Stimulated activated memory B cell treated with anti-CD40 and anti-IgM and Interleukin-4, amounts not matched to agents 10 μg/mL and 1 μg/mL and 100 μg/mL, for 72 hours (primary cell): Measurements from ENCODE around the gene GNPTAB.
A peak's percentile ranks its signal among the peaks of the same experiment; 100 is the strongest.

Experiments
- ATAC-seq: fragments of 150-1000 bp; cut with Tn5 transposase; 2 replicates; pipeline ENCODE4 v1.10.0; 2021
- H3K27ac Mint-ChIP-seq: one replicate; pipeline ENCODE4 v1.8.0; 2022; ENCODE audit warnings: mild to moderate bottlenecking, mixed read lengths
- H3K27me3 Mint-ChIP-seq: one replicate; pipeline ENCODE4 v1.8.0; 2022; ENCODE audit warnings: mixed read lengths
- H3K36me3 Mint-ChIP-seq: one replicate; pipeline ENCODE4 v1.8.0; 2022; ENCODE audit warnings: mixed read lengths
- H3K4me1 Mint-ChIP-seq: one replicate; pipeline ENCODE4 v1.8.0; 2022; ENCODE audit warnings: mixed read lengths
- H3K4me3 Mint-ChIP-seq: one replicate; pipeline ENCODE4 v1.8.0; 2022; ENCODE audit warnings: mild to moderate bottlenecking, moderate library complexity, mixed read lengths
- H3K9me3 Mint-ChIP-seq: one replicate; pipeline ENCODE4 v1.8.0; 2022; ENCODE audit warnings: mixed read lengths

Gene GNPTAB

GRCh38 chr12:101697197-101697929, 133.4 kb downstream of the GNPTAB start, which contains the start of gene CHPT1:
Gene CHPT1, plus strand, starts transcription at chr12:101697640. Its CDS starts 222 bp downstream, at chr12:101697862.
- Mint-ChIP-seq H3K27ac (peak within 1 kb of the TSS; percentile 94), H3K27me3 (no peaks in the 10 kb centered on the region), H3K9me3 (no peaks in the 10 kb centered on the region), H3K4me1 (peaks cover 56% of the 10 kb centered on the region), H3K4me3 (peak within 1 kb of the TSS; percentile 91), H3K36me3 (peaks cover 5% of the 10 kb centered on the region)
- ATAC-seq: peak; percentile 89

- H3K27ac Mint-ChIP-seq: peak overlapping the region; percentile 94
- H3K4me3 Mint-ChIP-seq: peak overlapping the region; percentile 91
- no peaks in the 10 kb centered on the region for H3K9me3 Mint-ChIP-seq
- peaks cover 5% of the 10 kb centered on the region for H3K36me3 Mint-ChIP-seq
- no peaks in the 10 kb centered on the region for H3K27me3 Mint-ChIP-seq
- H3K4me1 Mint-ChIP-seq: peaks cover 53% of the 10 kb centered on the region
- ATAC-seq: no peak
Measured at GRCh38 chr12:101696251-101697196, 134.2 kb downstream of the GNPTAB start.

DNA sequence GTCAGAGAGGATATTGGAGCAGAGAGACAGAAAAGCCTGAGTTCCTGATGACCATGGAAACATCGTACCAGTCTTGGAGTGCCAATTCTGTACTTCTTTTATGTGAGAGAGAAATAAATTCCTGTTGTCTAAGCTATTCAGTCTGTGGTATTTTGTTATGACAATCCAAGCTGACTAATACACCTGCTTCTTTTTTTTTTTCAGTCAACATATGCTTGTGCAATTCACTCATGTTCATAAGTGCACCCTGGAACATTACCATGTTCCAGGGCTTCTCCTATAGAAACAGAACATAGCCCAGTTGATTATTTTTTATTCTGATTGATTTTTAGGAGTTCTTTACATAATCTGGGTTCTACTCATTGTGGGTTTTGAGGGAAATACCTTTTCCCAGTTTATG, 135.1 kb downstream of the GNPTAB start:
- ATAC-seq: no peak
- Mint-ChIP-seq H3K4me3 (no peak overlapping the region), H3K4me1 (peaks cover 50% of the 10 kb centered on the region), H3K27me3 (no peaks in the 10 kb centered on the region), H3K9me3 (no peaks in the 10 kb centered on the region), H3K36me3 (no peaks in the 10 kb centered on the region), H3K27ac (peak overlapping the region; percentile 94)
